Activated T-helper 9 cell treated with anti-CD3 and anti-CD28 coated beads, Interleukin-2, amount 50 U/mL, for 16 hours (primary cell): ENCODE results near the gene KIF9.
"Not testable (repeated sequence)": the region's sequence is repeated elsewhere in the genome, so short reads cannot be mapped to it uniquely, and the experiment has no call there.

ENCODE experiments used
- DNase-seq: peaks from one replicate; pipeline ENCODE4 v3.0.0-alpha.2; 2020; ENCODE audit warnings: low read depth

KIF9 gene

DNA sequence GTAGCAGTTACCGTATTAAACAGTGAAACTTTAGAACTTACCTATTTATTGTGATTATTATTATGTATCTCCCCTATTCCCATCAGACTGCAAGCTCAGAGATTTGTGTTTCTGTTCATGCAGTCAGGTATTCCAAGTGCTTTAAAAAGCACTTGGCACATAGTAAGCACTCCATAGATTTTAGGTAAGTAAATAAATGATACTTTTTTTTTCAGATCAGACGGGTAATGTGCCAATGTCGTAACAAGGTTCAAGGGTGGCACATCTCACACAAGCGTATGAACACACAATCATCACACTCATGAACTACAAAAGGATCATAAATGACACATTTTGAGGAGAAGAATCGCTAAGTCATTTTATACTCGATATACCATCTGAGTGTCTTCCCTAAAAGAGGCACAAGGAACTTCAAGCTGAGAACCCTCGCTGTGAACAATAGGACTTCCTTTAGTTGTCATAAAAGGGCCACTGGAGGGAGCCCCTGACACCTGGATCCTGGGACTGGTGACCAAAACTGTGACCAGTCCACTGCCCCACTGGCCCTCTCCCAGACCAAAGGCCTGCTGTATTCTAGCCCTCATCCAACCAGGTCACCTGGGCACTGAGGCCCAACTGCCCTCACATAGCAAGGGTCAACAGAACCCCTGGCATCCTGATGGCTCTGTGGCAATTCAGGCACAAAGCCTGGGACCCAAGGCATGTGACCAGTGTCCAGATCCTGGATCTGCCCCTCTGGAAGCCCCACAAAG, 32.1 kb downstream of the KIF9 start:
- no peak for DNase-seq

DNA sequence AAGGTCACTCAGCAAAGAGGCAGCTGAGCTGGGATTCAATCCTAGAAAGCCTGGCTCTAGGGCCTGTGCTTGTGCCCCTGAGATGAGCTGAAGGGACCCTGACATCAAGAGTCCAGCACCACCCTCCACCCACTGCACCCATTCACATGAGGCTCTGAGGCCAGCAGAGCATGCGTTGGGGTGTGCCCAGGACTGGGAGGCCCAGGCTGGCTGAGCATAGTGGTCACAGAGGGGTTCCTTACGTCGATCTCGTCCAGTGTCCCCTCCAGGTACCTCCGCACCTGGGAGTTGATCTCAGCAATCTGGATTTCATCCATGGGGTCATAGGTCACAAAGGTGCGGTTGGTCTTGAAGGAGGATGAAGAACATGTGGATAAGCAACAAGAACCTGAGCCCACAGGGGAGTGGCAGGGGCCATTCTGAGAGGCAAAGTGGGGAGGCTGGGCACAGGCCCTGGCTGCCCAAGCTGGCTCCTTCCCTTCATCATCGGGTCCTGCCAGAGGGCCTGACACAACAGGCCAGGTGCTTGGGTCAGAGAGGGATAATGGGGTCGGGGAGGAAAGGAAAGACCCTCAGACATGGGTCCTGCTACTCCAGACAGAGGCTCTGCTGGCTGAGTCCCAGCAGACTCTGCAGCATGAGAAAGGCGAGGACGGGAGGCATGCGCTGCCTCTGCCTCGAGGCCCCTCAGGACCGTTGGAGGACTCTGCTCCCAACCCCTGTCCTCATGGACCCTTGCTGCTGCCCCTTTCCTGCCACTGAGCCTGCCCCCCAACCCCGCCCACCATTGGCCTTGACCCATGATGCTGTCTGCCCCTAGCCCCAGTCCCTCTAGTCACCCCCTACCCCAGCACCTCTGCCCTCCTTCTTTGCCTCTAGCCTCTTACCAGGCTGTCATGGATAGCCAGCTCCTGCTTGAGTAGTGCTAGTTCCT, 35.2 kb downstream of the KIF9 start:
- no peak for DNase-seq

DNA sequence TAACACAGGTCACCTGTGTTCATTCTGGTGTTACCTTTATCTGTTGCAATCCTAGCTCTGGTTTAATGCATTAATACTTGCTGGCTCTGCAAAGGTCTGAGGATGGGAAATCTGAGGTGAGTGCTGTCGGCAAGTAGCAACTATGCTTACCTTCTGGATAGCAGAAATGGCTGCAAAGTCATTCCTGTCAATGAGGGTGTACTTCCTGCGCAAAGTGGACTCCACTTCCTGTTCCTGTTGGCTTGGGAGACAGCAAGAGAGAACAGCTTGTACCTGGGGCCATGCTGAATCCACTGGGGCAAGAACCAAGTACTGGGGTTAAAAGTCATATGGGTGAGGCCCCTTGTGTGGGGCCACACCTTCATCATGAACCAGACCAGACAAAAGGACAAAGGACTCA, 37.3 kb downstream of the KIF9 start:
- DNase-seq = no peak

DNA sequence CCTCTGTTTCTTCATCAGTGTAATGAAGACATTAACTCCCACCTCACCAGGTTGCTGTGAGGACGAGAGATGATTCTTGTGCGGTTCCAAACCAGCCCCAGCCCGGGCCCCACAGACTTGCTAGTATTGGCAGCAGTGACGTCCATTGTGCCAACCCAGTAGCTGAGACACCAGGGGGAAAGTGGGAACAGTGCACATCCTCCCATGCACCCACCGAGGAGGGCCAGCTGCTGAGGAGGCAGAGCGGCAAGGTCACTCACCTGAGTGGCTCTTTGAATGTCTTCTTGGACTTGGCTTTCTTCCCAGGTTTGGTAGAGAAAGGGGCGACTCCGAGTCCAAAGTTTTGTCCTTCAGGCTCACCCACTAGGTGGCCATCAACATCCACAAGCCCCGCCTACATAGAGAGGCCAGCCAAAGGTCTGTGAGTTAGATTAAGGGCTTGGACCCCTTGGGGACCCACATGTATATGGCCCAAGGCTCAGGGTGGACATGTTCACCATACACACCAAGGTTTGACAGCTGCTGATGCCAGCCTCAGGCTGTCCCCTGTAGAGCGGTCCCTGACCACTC, 38.0 kb downstream of the KIF9 start:
- no peak for DNase-seq

DNA sequence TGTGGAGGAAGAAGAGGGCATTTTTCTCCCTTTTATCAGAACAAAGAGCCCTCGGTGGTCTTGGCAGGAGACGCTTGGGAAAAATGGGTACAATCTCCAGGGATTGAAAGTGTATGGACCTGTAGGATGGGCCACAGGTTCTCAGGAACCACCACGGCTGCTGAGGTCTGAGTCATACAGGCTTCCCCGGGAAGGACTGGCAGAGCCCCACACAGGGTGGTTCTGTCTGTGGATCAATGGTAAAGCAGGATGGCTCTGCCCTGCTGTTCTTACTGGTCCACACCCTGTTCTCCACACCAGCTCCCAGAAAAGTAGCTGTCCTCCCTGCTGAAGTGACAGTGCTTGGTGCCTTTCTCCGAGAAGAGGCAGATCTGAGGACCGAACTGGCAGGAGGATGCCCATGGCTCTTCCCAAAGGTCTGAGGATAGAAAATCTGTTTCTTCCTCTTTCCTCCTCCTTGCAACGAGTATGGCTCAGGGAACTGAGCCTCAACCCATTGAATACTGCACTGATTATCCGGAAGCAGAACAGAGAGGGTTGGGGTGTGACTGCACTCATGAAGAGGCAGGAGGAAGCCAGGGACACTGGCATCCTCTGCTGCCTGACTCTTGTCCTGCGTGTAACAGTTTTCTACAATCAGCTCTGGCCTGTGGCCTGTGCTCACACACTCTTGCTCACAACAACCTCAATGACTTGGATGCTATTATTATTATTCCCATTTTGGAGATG, 39.0 kb downstream of the KIF9 start:
- DNase-seq = no peak

DNA sequence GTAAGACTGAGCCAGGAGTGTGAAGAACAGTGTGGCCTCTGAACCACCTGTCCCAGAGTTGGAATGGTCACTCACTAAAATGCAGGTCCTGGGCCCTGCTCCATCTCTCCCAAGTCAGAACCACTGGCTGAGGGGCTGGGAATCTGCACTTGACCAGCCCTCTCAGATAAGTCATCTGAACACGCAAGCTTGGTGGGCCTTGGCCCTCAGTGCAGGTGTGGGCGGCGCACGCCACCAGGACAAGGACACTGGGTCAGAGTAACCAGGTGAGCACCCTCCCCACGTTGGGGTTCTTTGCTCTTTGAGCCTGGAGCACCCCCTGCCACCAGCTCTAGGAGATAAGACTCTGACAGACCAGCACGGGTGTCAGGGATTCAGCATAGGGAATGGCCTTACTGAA, 42.7 kb downstream of the KIF9 start:
- no peak for DNase-seq

DNA sequence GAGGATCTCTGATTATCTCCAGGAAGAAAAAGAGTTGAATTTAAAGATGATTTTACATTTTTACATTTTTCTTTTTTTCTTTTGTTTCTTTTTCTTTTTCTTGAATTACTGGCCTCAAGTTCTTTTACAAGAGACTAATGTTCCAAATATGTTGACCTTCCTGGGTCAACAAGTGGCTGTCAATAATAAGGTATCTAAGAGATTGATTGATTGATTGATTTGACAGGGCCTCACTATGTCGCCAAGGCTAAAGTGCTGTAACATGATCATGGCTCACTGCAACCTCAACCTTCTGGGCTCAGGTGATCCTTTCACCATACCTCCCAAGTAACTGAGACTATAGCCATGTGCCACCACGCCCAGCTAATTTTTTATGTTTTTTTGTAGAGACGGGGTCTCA, 44.6 kb downstream of the KIF9 start:
- DNase-seq = no peak

DNA sequence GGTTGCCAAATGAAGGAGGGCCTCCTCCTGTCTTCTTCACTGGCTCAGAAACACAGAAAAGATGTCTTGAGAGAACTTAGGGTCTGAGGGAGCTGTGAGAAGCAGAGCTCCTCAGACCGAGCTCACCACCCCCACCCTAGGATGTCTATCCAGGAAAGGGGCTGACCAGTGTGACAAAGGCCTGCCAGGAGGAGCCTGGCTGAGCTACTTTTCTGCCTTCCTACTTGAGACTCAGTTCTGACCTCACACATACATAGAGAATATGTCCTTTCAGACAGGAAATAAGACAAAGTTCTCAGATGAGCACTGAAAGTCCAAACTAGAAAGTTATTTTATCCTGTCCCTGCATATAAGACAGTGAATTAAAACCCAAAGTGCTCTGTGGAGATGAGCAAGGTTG, 54.5 kb downstream of the KIF9 start:
- DNase-seq = no peak

DNA sequence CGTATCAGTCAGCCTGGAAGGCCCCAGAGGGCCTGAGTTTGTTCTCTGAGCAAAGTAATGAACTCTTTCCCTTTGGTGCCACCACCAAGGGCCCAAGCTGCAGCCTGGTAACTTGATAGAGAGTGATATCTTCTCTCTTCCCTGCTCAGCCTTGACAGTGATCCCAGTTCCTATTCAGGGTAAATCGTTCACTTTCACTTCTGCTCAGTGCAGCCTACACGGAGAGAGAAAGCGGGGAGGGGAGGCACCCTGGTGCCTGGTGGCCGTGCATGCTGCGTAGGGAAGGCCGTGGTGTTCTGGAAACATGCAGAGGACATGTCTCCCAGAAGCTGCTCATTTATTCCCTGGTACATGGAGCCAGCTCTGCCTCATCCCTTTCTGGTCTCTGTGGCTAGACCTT, 54.9 kb downstream of the KIF9 start:
- no peak for DNase-seq

DNA sequence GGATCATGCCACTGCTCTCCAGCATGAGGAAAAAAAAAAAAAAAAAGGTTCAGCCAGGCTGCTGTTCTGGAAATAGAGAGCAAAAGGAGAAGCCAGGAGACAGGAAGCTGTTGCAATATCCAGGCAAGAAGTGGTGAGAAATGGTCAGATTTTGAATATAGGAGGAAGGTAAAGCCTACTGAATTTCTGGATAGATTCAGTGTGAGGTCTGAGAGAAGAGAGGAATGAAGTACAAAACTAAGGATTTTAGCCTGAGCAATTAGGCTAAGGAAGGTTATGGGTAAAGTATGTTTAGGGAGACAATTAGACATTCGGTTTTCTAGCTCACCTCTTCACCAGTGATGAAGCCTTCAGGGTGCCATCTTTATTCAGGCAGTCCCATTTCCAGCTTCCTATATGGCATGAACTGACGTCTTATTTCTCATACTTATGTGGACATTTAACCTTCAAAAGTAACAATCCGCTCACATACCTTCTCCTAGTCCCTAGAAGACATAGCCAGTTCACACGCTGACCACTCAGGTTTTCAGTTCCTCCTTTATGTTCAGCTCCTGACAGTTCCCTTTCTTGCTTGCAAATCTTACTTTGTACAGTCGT, 57.2 kb downstream of the KIF9 start:
- DNase-seq = no peak

DNA sequence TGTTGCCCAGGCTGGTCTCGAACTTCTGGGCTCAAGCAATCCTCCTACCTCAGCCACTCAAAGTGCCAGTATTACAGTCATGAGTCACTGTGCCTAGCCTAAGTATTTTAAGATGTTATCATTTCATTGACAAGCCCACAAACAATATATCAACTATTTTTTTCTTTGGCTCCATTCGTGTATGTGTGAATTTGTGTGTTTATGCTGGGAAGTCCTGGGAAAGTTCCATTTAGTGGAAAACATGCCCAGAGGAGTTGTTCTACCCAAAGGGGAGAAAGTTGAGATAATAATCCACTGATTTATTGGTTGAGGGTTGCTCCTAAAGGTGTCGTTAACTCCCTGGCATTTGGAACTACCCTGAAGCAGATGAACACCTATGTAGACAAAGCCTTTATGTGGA, 58.8 kb downstream of the KIF9 start:
- DNase-seq = no peak

DNA sequence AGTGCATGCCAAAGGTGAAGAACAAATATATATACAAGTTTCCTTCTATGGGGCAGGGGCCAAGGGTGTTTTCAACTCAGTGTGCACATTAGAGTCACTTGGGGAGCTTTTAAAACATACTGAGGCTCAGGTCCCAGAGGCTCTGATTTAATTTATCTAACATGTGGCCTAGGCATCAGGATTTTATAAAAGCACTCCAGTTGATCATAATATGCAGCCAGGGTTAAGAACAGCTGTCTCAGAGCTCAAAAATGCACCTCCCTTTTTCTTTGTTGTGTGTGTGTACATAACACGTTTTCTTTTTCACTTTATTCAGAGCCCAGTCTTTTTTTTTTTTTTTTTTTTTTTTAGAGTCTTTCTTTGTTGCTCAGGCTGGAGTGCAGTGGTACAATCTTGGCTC, 60.8 kb downstream of the KIF9 start:
- DNase-seq = no peak

DNA sequence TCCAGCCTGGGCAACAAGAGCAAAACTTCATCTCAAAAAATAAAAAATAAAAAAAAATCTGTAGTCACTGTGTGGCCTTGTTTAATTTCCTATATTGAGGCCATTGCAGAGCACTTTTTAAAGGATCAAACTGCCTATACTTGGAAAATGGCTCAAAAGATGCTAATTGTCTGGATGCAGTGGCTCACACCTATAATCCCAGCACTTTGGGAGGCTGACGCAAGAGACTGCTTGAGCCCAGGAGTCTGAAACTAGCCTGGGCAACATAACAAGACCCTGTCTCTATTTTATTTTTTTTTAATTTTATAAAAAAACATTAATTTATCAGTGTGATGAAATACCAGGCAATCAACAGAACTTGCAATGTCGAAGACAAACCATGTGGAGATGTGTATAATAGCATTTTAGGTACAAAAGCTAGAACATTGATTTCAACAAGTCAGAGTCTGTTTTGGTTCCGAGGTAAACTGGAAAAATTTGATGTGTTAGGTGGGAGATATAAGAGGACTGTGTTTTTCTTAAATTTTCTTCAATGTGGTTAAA, 71.7 kb downstream of the KIF9 start:
- no peak for DNase-seq

DNA sequence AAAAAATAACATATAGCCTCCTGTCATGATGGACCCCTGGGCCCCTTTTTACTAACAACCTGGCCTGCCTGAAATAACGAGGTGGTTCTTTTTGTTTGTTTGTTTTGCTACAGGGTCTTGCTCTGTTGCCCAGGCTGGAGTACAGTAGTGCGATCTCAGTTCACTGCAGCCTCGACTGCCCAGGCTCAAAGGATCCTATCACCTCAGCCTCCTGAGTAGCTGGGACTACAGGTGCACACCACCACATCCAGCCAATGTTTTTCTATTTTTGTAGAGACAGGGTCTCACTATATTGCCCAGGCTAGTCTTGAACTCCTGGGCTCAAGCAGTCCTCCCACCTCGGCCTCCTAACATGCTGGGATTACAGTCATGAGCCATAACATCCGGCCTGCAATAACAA, 76.6 kb downstream of the KIF9 start:
- DNase-seq = not testable (repeated sequence)

DNA sequence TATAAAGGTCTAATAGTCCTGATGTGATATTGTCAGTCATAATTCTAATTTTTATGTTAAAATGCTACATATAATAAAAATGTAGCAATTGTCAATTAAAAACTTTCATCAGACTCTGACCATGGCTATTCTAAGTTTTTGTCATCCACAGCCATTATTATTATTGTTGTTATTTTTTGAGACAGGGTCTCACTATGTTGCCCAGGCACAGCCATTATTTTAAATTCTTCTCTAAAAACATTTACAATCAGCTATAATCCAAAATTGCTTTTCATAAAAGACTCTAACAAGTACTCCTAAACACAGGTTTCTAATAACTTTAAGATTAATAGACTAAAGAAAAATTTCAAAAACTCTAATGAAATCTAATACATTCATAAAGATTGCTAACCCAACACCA, 77.7 kb downstream of the KIF9 start:
- DNase-seq = no peak

DNA sequence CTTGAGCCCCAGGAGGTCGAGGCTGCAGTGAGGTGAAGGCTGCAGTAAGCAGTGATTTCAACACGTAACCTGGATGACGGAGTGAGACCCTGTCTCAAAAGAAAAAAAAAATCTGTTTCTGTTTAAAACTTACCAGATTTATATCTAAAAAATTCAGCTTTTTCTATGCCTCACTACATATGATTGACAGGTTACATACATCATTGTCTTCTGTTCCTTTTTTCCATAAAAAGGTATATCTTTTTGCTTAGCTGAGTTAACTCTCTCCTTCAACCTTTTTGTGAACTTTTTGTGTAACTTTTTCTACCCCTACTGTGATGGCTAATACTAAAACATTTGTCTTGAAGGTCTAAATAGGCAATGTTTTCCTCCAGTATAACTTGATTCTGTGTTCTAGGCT, 80.1 kb downstream of the KIF9 start:
- DNase-seq = no peak

DNA sequence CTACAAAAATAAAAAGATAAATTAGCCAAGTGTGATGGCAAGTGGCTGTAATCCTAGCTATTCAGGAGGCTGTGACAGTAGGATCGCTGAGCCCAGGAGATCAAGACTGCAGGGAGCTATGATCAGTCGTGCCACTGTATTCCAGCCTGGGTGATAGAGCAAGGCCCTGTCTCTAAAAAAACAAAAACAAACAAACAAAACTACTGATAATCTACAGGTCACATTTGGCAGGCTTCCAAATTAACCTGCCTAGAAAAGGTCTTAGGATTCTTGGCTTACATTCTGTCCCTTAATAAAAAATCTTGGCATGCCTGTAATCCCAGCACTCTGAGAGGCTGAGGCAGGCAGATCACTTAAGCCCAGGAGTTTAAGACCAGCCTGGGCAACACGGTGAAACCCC, 85.3 kb downstream of the KIF9 start:
- DNase-seq = no peak

DNA sequence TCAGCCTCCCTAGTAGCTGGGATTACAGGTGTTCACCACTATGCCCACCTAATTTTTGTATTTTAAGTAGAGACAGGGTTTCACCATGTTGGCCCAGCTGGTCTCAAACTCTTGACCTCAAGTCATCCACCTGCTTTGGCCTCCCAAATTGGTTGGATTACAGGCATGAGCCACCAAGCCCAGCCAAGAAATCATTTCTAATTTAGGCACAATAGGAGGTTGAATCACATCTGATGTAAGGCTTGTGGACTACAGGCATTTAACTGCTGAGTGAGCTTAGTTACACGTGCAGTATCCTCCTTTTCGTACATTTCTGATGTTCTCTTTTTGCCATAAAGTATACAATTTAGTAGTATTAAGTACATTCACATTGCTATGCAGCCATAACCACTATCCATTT, 87.6 kb downstream of the KIF9 start:
- no peak for DNase-seq

DNA sequence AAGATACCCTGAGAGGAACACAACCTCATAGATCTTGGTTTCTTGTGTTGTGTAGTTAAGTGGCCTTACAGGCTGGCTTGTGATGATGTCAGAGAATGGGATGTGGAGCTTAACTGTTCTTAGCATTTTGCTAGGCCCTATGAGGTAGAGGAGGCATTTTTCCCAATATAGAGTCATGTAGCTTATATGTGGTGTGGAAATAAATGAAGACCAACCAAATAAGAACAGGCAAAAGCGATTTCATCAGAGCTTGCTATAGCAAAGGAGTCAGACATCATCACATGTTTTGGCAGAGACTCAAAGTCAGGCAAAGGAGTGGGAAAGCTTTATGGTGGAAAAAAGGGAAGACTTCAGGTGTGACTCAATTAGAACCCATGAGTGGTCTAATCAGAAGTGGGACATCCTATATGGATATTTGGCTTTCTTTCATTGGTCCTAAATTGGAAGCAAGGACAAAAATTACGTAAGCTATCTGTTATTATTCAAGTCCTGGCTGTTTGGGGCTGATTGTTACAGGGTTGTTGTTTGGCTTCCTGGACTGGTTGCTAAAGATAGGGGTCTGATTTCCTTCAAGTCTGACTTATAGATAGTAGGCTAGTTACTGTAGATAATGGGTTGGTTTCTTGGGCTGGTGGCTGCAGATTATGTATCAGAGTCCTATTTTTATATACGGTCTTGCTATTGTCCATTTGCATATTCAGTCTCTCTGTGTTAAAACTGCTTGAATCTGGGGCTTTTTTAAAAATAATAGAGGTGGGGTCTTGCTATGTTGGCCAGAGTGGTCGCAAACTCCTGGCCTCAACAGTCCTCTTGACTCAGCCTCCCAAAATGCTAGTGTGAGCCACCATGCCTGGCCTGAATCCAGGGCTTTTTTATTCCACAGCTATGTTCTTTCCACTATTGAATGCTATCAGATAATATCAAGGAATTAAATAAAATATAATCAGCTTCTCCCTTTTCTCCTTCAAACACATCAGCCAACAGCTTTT, 88.4 kb downstream of the KIF9 start:
- no peak for DNase-seq

DNA sequence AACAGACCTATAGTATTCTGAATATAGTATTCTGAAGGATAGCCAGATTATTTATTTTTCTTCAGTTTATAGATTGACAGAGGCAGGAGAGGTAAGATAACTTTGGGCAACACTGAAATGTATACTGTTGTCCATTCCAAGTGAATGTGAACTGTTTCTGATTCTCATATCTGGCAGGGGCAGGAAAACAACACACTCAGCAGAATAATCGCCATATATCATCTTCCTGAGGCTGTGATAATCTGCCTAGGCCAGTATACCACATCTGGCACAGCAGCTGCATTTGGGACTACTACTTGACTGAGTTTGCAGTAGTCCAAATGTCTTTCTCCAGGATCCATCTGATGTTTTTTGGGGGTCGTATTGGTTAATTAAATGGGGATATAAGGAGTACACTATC, 96.3 kb downstream of the KIF9 start:
- no peak for DNase-seq

DNA sequence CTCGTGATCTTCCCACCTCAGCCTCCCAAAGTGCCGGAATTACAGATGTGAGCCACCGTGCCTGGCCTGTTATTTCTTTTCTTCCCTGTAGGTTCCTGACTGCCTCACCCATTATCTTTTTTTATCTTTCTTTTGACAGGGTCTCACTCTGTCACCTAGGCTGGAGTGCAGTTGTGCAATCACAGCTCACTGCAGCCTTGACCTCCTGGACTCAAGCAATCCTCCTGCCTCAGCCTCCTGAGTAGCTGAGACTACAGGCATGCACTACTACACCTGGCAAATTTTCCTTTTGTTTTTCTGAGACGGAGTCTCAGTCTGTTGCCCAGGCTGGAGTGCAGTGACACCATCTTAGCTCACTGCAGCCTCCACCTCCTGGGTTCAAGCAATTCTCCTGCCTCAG, 100.9 kb downstream of the KIF9 start:
- not testable (repeated sequence) for DNase-seq
